ENCODE measurements around the gene PRPH. TPM values are rescaled to one million over a fixed set of nuclear protein-coding genes. Genes with fewer than 3 reads are reported as not detected.

The PRPH gene
- total RNA-seq, 2 experiments from 2014 or later = not detected

DNA sequence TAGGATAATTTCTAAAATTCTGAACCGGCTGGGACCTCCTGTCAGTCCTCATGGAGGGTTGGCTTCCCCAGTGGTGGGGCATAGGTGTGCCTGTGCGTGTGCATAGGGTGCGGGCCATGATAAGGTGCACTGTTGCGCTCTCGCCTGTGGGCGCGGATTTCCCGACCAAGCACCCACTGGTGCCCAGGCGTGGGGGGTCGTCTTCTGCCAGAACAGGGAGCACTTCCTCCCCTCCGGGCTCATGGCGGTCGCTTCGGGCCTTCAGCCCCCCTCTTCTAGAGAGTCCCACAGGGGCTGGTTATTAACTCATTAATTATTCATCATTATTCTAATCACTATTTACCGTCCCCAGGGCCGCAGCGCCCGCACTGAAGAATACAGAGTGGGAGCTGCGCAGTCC, 39.3 kb downstream of the PRPH start:
- H2AFZ ChIP-seq (ENCODE audit: low read length) = no peak overlapping the region
- H3K4me1 ChIP-seq (ENCODE audit: insufficient read depth, low read length, poor library complexity, severe bottlenecking) = peaks cover 11% of the 10 kb centered on the region
- ChIA-PET POLR2A (interaction anchor here (1.2 kb wide), 1 partner anchor 12 kb away, joined by 3 read pairs; no protein-coding TSS in a partner anchor), CTCF (ENCODE audit: unreplicated experiment) (no interaction called here)
- TF ChIP-seq EZH2phosphoT487 (IDR thresholded peaks at IDR 0.05; ENCODE audit: borderline replicate concordance, low read depth, low read length) = no peak
- TF ChIP-seq, protein P1, sequence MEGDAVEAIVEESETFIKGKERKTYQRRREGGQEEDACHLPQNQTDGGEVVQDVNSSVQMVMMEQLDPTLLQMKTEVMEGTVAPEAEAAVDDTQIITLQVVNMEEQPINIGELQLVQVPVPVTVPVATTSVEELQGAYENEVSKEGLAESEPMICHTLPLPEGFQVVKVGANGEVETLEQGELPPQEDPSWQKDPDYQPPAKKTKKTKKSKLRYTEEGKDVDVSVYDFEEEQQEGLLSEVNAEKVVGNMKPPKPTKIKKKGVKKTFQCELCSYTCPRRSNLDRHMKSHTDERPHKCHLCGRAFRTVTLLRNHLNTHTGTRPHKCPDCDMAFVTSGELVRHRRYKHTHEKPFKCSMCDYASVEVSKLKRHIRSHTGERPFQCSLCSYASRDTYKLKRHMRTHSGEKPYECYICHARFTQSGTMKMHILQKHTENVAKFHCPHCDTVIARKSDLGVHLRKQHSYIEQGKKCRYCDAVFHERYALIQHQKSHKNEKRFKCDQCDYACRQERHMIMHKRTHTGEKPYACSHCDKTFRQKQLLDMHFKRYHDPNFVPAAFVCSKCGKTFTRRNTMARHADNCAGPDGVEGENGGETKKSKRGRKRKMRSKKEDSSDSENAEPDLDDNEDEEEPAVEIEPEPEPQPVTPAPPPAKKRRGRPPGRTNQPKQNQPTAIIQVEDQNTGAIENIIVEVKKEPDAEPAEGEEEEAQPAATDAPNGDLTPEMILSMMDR (conservative IDR thresholded peaks at IDR 0.05; ENCODE audit: low read length) = no peak
- H3K36me3 ChIP-seq (ENCODE audit: insufficient read depth, low read length) = peaks cover 26% of the 10 kb centered on the region
- intact Hi-C loops (cut with micrococcal nuclease; ENCODE audit: unreplicated experiment) = no loop called here
- no peak overlapping the region for H3K4me3 ChIP-seq (ENCODE audit: low read depth, low read length, poor library complexity, severe bottlenecking)
- H3K79me2 ChIP-seq (ENCODE audit: insufficient read depth, low read depth, low read length) = no peaks in the 10 kb centered on the region
- H3K27ac ChIP-seq (ENCODE audit: low read depth, low read length, poor library complexity, severe bottlenecking) = no peak overlapping the region
- no peak overlapping the region for H3K4me2 ChIP-seq (ENCODE audit: low read length)
- BruUV-seq (replicated peaks) = no TSS peak
- H4K20me1 ChIP-seq (ENCODE audit: insufficient read depth, low read length) = no peaks in the 10 kb centered on the region
- H3K9me3 ChIP-seq (ENCODE audit: low read length) = no peaks in the 10 kb centered on the region
- DNase-seq (ENCODE audit: low spot score) = no peak
- no peaks in the 10 kb centered on the region for H3K9me2 ChIP-seq (ENCODE audit: insufficient read depth, low read length)

DNA sequence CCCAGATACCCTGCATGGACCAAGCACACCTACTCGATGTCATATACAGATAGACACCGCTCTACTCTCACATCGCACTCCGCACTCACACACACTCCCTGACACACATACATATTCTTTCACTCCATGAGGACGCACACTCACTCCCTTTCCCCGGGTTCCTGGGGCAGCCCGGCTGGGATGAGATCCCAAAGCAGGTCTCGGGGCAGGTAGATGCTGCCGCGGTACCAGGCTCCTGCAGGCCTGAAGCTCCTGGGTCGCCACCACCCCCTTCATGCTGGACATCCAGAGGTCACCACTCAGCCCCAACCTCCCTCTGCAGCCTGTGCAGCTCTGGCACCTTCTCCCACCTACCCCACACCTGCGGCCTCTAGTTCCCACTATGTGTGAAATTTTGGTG, 39.7 kb downstream of the PRPH start:
- no peak for TF ChIP-seq EZH2phosphoT487 (IDR thresholded peaks at IDR 0.05; ENCODE audit: borderline replicate concordance, low read depth, low read length)
- TF ChIP-seq, protein P1 (conservative IDR thresholded peaks at IDR 0.05; ENCODE audit: low read length) = no peak
- peaks cover 21% of the 10 kb centered on the region for H3K36me3 ChIP-seq (ENCODE audit: insufficient read depth, low read length)
- no peak overlapping the region for H2AFZ ChIP-seq (ENCODE audit: low read length)
- H3K4me3 ChIP-seq (ENCODE audit: low read depth, low read length, poor library complexity, severe bottlenecking) = no peak overlapping the region
- no peaks in the 10 kb centered on the region for H3K9me2 ChIP-seq (ENCODE audit: insufficient read depth, low read length)
- DNase-seq (ENCODE audit: low spot score) = no peak
- no peaks in the 10 kb centered on the region for H4K20me1 ChIP-seq (ENCODE audit: insufficient read depth, low read length)
- H3K4me2 ChIP-seq (ENCODE audit: low read length) = no peak overlapping the region
- CTCF ChIA-PET (ENCODE audit: unreplicated experiment) = no interaction called here
- H3K9me3 ChIP-seq (ENCODE audit: low read length) = no peaks in the 10 kb centered on the region
- POLR2A ChIA-PET = interaction anchor here (1.2 kb wide), 1 partner anchor 13 kb away, joined by 3 read pairs; no protein-coding TSS in a partner anchor
- intact Hi-C loops (cut with micrococcal nuclease; ENCODE audit: unreplicated experiment) = no loop called here
- peaks cover 11% of the 10 kb centered on the region for H3K4me1 ChIP-seq (ENCODE audit: insufficient read depth, low read length, poor library complexity, severe bottlenecking)
- BruUV-seq (replicated peaks) = no TSS peak
- H3K27ac ChIP-seq (ENCODE audit: low read depth, low read length, poor library complexity, severe bottlenecking) = no peak overlapping the region
- H3K79me2 ChIP-seq (ENCODE audit: insufficient read depth, low read depth, low read length) = no peaks in the 10 kb centered on the region

DNA sequence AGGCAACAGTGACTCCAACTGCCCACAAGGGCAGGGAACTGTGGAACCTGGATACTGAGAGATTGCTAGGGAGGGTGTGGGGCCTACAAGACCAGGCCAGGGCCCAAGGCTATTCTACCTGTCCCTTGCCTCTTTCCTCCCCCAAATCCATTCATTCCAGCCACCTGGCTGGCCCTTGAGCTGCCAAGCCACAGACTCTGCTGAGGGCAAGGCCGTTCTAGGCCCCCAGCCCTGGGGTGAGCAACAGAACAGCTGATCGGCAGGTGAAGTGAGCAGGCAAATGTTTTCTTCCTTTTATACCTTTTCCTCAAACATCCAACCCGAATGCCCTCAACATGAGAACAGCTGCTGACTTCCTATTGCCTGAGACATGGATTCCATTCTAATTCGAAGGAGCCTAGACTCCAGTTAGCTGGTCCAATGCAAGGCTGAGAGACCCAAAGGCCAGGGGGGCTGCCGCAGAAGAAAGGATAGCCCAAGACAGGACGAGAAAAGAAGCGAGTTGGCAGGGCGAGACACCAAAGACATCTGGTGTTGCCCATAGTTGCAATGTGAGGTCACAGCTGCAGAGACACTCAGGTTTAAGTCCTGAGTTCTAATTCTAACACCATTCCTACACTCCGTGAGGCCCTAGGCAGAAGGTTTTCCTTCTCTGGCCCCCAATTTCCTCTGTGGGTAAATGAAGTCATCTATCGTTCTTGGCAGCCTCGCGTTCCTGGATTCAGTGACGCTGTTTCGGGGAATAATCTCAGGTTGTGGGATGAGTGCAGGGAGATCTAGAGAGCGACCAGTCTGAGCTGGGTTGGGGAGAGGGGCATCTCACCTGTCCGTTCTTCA, 40.4 kb downstream of the PRPH start:
- Histone ChIP-seq H3K4me2 (ENCODE audit: low read length) (no peak overlapping the region), H2AFZ (ENCODE audit: low read length) (no peak overlapping the region), H4K20me1 (ENCODE audit: insufficient read depth, low read length) (no peaks in the 10 kb centered on the region), H3K27ac (ENCODE audit: low read depth, low read length, poor library complexity, severe bottlenecking) (no peak overlapping the region), H3K4me1 (ENCODE audit: insufficient read depth, low read length, poor library complexity, severe bottlenecking) (peaks cover 11% of the 10 kb centered on the region), H3K36me3 (ENCODE audit: insufficient read depth, low read length) (peaks cover 15% of the 10 kb centered on the region; the same call in 1 of the 2 replicates), H3K4me3 (ENCODE audit: low read depth, low read length, poor library complexity, severe bottlenecking) (no peak overlapping the region), H3K79me2 (ENCODE audit: insufficient read depth, low read depth, low read length) (no peaks in the 10 kb centered on the region), H3K9me3 (ENCODE audit: low read length) (no peaks in the 10 kb centered on the region), H3K9me2 (ENCODE audit: insufficient read depth, low read length) (no peaks in the 10 kb centered on the region)
- no peak for DNase-seq (ENCODE audit: low spot score)
- no TSS peak for BruUV-seq (replicated peaks)
- intact Hi-C loops (cut with micrococcal nuclease; ENCODE audit: unreplicated experiment) = no loop called here
- ChIA-PET CTCF (ENCODE audit: unreplicated experiment) (no interaction called here), POLR2A (interaction anchor here (1.2 kb wide), 1 partner anchor 13 kb away, joined by 3 read pairs; no protein-coding TSS in a partner anchor)
- TF ChIP-seq EZH2phosphoT487 (IDR thresholded peaks at IDR 0.05; ENCODE audit: borderline replicate concordance, low read depth, low read length) = no peak
- TF ChIP-seq, protein P1 (conservative IDR thresholded peaks at IDR 0.05; ENCODE audit: low read length) = no peak

Measured in OCI-LY7 (cell line).